Small intestine (tissue), 7 donors: ENCODE data around the gene MAEA. TPM values are rescaled to one million over a fixed set of nuclear protein-coding genes. Genes with fewer than 3 reads are reported as not detected.

Experiments used
- DNase-seq, 2 donors: peaks; one replicate each; pipeline versions ENCODE4 v3.0.0 to v3.0.0-alpha.2; 2013
- FAIRE-seq: peaks from 2 replicates; lab custom pipeline; 2012; peaks lifted over from hg19 to GRCh38; lab: Jason Lieb, UNC
- H3K27ac ChIP-seq, 3 donors: one replicate each; pipeline ENCODE4 v1.5.1; 2013; ENCODE audit warnings: low read length in 2 of 3, mild to moderate bottlenecking in 2 of 3, control low read depth in 1 of 3, inconsistent platforms in 1 of 3, low read depth in 1 of 3, moderate library complexity in 1 of 3
- H3K27me3 ChIP-seq, 3 donors: one replicate each; pipeline ENCODE4 v1.6.1; 2013; ENCODE audit warnings: low read length in 3 of 3, inconsistent platforms in 1 of 3; ENCODE audit not compliant: control insufficient read depth in 3 of 3, insufficient read depth in 3 of 3
- H3K36me3 ChIP-seq, 3 donors: one replicate each; pipeline ENCODE4 v1.6.1; 2013; ENCODE audit warnings: low read length in 3 of 3, inconsistent platforms in 1 of 3, low read depth in 1 of 3, mild to moderate bottlenecking in 1 of 3, moderate library complexity in 1 of 3; ENCODE audit not compliant: control insufficient read depth in 3 of 3, insufficient read depth in 2 of 3
- H3K4me1 ChIP-seq, 3 donors: one replicate each; pipeline ENCODE4 v1.6.1; 2013; ENCODE audit warnings: low read length in 2 of 3, inconsistent platforms in 1 of 3, low read depth in 1 of 3, mild to moderate bottlenecking in 1 of 3, moderate library complexity in 1 of 3; ENCODE audit not compliant: control insufficient read depth in 3 of 3, insufficient read depth in 2 of 3
- H3K4me3 ChIP-seq, 3 donors: one replicate each; pipeline ENCODE4 v1.5.1; 2013; ENCODE audit warnings: low read length in 3 of 3, control low read depth in 1 of 3, inconsistent platforms in 1 of 3, low read depth in 1 of 3, mild to moderate bottlenecking in 1 of 3, moderate library complexity in 1 of 3
- H3K9me3 ChIP-seq, 2 donors: one replicate each; pipeline ENCODE4 v1.6.1; 2013; ENCODE audit warnings: low read depth in 1 of 2, low read length in 1 of 2; ENCODE audit not compliant: control insufficient read depth in 2 of 2, insufficient read depth in 1 of 2
- WGBS, 3 donors: extraction: QIAGEN DNeasy Blood & Tissue Kit; methylation state at CpG; one replicate each; pipeline ENCODE4 v1.1.7; 2013; 5-methylcytosine and 5-hydroxymethylcytosine counted together
- polyA plus RNA-seq, 4 donors: library from polyadenylated mRNA; stranded (reverse) in 3 of 4; unstranded in 1 of 4; fragments of 200-250 nt in 3 of 4; fragments of 120-200 nt in 1 of 4; gene quantifications; one replicate each; pipeline versions ENCODE4 v1.2.1 to v1.2.3, GENCODE V29; 2013
- donor health status: healthy with polysubstance abuse.
- donor health status: control.
- donor health status: control.
- donor health status: Bipolar disorder and iron deficiency.
- donor health status: healthy.

MAEA gene
- polyA plus RNA-seq, 4 donors: 49.4 to 97.1 (median 65.8) TPM

- Histone ChIP-seq H3K27ac (no peak overlapping the region), H3K36me3 (no peaks in the 10 kb centered on the region), H3K4me3 (no peak overlapping the region), H3K27me3 (no peaks in the 10 kb centered on the region), H3K4me1 (peaks cover 0 to 3% (median 0%) of the 10 kb centered on the region in 3 donors), H3K9me3 (peaks cover 0 to 11% of the 10 kb centered on the region in 2 donors)
- FAIRE-seq: no peak
- DNase-seq: no peak
- WGBS, 3 donors: 83 to 87% (median 85%) methylated on average over 9 of the region's 9 CpGs
These were observed 6.0 kb upstream of the MAEA start for GRCh38 chr4:1283711-1284110.

DNA sequence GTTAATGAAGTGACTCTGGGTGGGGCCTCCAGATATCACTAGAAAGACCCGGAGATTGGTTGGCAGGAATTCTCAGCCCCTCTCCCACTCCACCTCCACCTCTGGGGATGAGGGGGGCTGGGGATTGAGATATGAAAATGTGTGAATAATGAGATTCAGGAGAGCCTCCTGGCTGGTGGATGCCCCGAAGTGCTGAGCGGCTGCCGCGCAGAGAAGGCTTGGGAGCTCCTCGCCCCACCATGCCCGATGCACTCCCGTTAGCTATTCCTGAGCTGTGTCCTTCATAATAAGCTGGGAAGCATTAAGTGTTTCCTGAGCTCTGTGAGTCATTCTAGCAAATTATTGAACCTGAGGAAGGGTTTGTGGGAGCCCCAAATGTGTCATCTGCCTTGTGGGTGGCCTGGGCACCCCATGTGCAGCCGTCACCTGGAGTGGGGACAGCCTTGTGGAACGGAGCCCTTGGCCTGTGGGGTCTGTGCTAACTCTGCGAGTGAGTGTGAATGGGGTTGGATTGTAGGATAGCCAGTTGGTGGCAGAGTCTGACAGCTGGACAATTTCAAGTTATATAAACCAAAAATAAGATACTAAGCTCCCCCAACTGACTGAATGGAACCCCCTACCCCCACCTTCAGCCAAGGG lies 4.4 kb upstream of the MAEA start:
- Histone ChIP-seq H3K4me1 (peaks cover 0 to 5% (median 0%) of the 10 kb centered on the region in 3 donors), H3K9me3 (peaks cover 0 to 11% of the 10 kb centered on the region in 2 donors), H3K4me3 (no peak overlapping the region), H3K36me3 (no peaks in the 10 kb centered on the region), H3K27ac (no peak overlapping the region), H3K27me3 (no peaks in the 10 kb centered on the region)
- 75 to 79% (median 76%) methylated on average over 11 of the region's 11 CpGs for WGBS, 3 donors
- no peak for DNase-seq
- FAIRE-seq: no peak

GRCh38 chr4:1285790-1286553 lies 3.7 kb upstream of the MAEA start:
- 81 to 89% (median 86%) methylated on average over 20 to 21 of the region's 21 CpGs for WGBS, 3 donors
- Histone ChIP-seq H3K4me1 (peaks cover 0 to 5% (median 3%) of the 10 kb centered on the region in 3 donors), H3K9me3 (peaks cover 0 to 11% of the 10 kb centered on the region in 2 donors), H3K4me3 (no peak overlapping the region), H3K27me3 (no peaks in the 10 kb centered on the region), H3K36me3 (no peaks in the 10 kb centered on the region), H3K27ac (no peak overlapping the region)
- FAIRE-seq (no peak), DNase-seq (no peak)

GRCh38 chr4:1288786-1289185 lies 905 bp upstream of the MAEA start:
- Histone ChIP-seq H3K4me1 (peaks cover 2 to 9% (median 7%) of the 10 kb centered on the region in 3 donors), H3K9me3 (peaks cover 0 to 11% of the 10 kb centered on the region in 2 donors), H3K27ac (peak overlapping the region in 1 of 3 donors; percentile 80), H3K4me3 (peak overlapping the region in 2 of 3 donors; percentile 78 to 100), H3K27me3 (no peaks in the 10 kb centered on the region), H3K36me3 (peaks cover 0 to 13% (median 0%) of the 10 kb centered on the region in 3 donors)
- DNase-seq: no peak
- WGBS, 3 donors: 57 to 79% (median 69%) methylated on average over 7 of the region's 7 CpGs
- no peak for FAIRE-seq

GRCh38 chr4:1290165-1290977 lies 680 bp downstream of the MAEA start:
- Histone ChIP-seq H3K27ac (peak overlapping the region; percentile 75 to 89 (median 84)), H3K27me3 (no peaks in the 10 kb centered on the region), H3K4me3 (peak overlapping the region; percentile 78 to 100 (median 96)), H3K36me3 (peaks cover 0 to 21% (median 0%) of the 10 kb centered on the region in 3 donors), H3K9me3 (peaks cover 0 to 8% of the 10 kb centered on the region in 2 donors), H3K4me1 (peaks cover 2 to 9% (median 7%) of the 10 kb centered on the region in 3 donors)
- peak; percentile 62 to 70 for DNase-seq
- FAIRE-seq: no peak
- WGBS, 3 donors: 0 to 1% (median 0%) methylated on average over 44 to 47 of the region's 47 CpGs

DNA sequence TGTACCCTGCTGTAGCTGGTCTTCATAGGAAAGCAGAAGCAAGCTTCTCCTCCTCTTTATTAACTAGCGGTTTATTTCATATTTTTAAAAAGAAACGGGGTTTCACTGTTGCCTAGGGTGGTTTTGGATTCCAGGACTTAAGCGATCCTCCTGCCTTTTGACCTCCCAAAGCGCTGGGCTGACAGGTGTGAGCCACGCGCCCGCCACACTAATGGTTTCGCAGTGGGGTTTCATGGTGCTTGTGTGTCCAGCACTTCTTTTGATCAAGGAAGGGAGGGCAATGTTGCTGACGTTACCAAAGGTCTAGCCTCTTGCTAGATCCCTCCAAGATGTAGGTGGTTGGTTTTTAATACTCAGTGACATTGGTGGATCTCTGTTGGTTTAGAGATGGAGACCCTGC lies 1.4 kb downstream of the MAEA start:
- Histone ChIP-seq H3K4me1 (peaks cover 2 to 9% (median 7%) of the 10 kb centered on the region in 3 donors), H3K36me3 (peaks cover 0 to 21% (median 0%) of the 10 kb centered on the region in 3 donors), H3K27me3 (no peaks in the 10 kb centered on the region), H3K4me3 (peak overlapping the region; percentile 78 to 100 (median 96)), H3K9me3 (peaks cover 0 to 5% of the 10 kb centered on the region in 2 donors), H3K27ac (peak overlapping the region; percentile 75 to 89 (median 84))
- FAIRE-seq (no peak), DNase-seq (no peak)
- 14 to 52% (median 22%) methylated on average over 9 of the region's 9 CpGs for WGBS, 3 donors

DNA sequence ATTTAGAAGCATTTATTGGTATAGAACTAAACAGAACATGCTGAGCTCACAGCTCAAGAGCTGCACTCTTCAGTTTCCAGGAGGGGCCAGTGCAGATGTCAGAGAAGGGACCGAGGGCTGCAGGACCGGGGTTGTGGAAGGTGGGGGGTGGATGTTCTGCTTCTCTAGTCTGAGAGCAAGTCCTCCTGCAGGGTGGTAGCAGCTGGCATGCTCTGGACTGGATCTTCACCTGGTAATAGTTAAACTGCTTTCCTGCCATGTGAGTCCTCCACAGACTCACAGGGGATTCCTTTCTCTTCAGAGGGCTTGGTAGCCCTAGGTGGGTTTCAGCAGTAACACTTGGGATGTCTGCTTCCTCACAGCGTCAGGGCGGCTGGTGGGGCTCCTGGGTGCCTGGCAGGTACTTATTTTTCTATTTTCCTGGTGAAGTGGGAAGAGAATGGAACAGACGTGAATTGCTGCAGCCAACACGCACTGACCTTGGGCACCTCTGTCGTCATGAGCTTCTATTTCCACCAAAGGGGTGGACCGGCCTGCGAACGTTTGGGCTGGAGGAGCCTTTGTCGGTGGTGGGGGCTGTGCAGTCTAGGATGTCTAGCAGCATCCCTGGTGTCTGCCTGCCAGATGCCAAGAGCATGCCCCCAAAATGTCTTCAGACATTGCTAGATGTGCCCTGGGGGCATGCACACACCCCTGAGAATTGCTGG lies 2.5 kb downstream of the MAEA start:
- no peak for DNase-seq
- Histone ChIP-seq H3K4me3 (no peak overlapping the region), H3K36me3 (peaks cover 4 to 30% (median 8%) of the 10 kb centered on the region in 3 donors), H3K27ac (no peak overlapping the region), H3K4me1 (peaks cover 2 to 7% (median 7%) of the 10 kb centered on the region in 3 donors), H3K9me3 (no peaks in the 10 kb centered on the region), H3K27me3 (no peaks in the 10 kb centered on the region)
- WGBS, 3 donors: 61 to 71% (median 67%) methylated on average over 11 of the region's 11 CpGs
- no peak for FAIRE-seq
